K562 (cell line): Measurements from ENCODE around the gene ZGLP1. TPM values are rescaled to one million over a fixed set of nuclear protein-coding genes. Genes with fewer than 3 reads are reported as not detected.

ENCODE experiments used
- ATAC-seq: fragments of 200-7000 bp; cut with Tn5 transposase; 3 replicates; pipeline ENCODE4 v1.9.1; 2020; ENCODE audit warnings: moderate library complexity
- Bru-seq: library from RNA; stranded (reverse); fragments of 400-500 nt; gene quantifications from one replicate; lab custom pipeline; 2021; lab: Mats Ljungman, UMichigan
- BruChase-seq, 2 experiments: library from RNA; stranded (reverse); fragments of 400-500 nt; gene quantifications; one replicate each; lab custom pipeline; 2021; lab: Mats Ljungman, UMichigan
- BruUV-seq: library from RNA; stranded (reverse); fragments of 400-500 nt; replicated peaks from 2 replicates; lab custom pipeline; 2021; lab: Mats Ljungman, UMichigan
- CTCF ChIA-PET: fragments of 300-600 bp; formaldehyde crosslinking; extraction: SDS; loops from one replicate; lab custom pipeline; 2021; ENCODE audit warnings: low intra/inter-chr PET ratio; lab: Yijun Ruan, JAX
- POLR2A ChIA-PET: fragments of 300-600, 350-650 bp; sonication (Branson Sonifier 250); formaldehyde crosslinking; extraction: SDS; loops from one replicate; lab custom pipeline; 2021; ENCODE audit warnings: antibody characterized with exemption, inconsistent platforms; lab: Yijun Ruan, JAX
- DNase-seq, 4 experiments: peaks; one replicate each; pipeline versions ENCODE4 v3.0.0 to v3.0.0-alpha.2; 2011 to 2018; ENCODE audit warnings: low spot score in 3 of 4, mixed read lengths in 3 of 4; ENCODE audit errors: extremely low read depth in 1 of 4
- FAIRE-seq: peaks from 2 replicates; lab custom pipeline; 2011; peaks lifted over from hg19 to GRCh38; lab: Jason Lieb, UNC
- H2AFZ ChIP-seq: 2 replicates; pipeline ENCODE4 v1.6.0; 2011; ENCODE audit warnings: low read depth, low read length, control low read depth, inconsistent platforms
- H3K27ac ChIP-seq: fragments of 200-600 bp; 3 replicates; pipeline ENCODE4 v1.8.0; 2011; ENCODE audit warnings: low read depth, mild to moderate bottlenecking, control low read depth, inconsistent platforms, low read length, moderate library complexity, mixed read lengths; ENCODE audit errors: extremely low read depth
- H3K27me3 ChIP-seq, 2 experiments: fragments of 300-600 bp in 1 of 2; 2 replicates in 1 of 2; 3 replicates in 1 of 2; pipeline versions ENCODE4 v1.6.0 to v1.8.0; 2011; ENCODE audit warnings: inconsistent platforms in 2 of 2, low read length in 2 of 2, mild to moderate bottlenecking in 1 of 2, mixed read lengths in 1 of 2, moderate library complexity in 1 of 2; ENCODE audit not compliant: control insufficient read depth in 2 of 2, insufficient read depth in 2 of 2
- H3K36me3 ChIP-seq: fragments of 300-600 bp; 3 replicates; pipeline ENCODE4 v1.8.0; 2011; ENCODE audit warnings: mild to moderate bottlenecking, low read length, inconsistent platforms; ENCODE audit not compliant: control insufficient read depth, insufficient read depth
- H3K4me1 ChIP-seq, 2 experiments: fragments of 200-600 bp in 1 of 2; replicated peaks in 1 of 2; 2 replicates in 1 of 2; 3 replicates in 1 of 2; pipeline versions ENCODE4 v1.5.1 to v1.8.0; 2011; ENCODE audit warnings: inconsistent platforms in 2 of 2, low read length in 2 of 2, mild to moderate bottlenecking in 1 of 2, mixed read lengths in 1 of 2, moderate library complexity in 1 of 2; ENCODE audit not compliant: control insufficient read depth in 2 of 2, insufficient read depth in 2 of 2
- H3K4me2 ChIP-seq: 2 replicates; pipeline ENCODE4 v1.6.1; 2011; ENCODE audit warnings: low read length, control low read depth, inconsistent platforms, mixed read lengths; ENCODE audit not compliant: insufficient read depth
- H3K4me3 ChIP-seq: fragments of 200-600 bp; sonication (generic), shearing (Covaris generic); 2 replicates; pipeline ENCODE4 v1.5.1; 2016; ENCODE audit warnings: control low read depth, inconsistent platforms
- H3K79me2 ChIP-seq: fragments of 200-600 bp; 3 replicates; pipeline ENCODE4 v1.8.0; 2011; ENCODE audit warnings: low read length, inconsistent platforms; ENCODE audit not compliant: control insufficient read depth, insufficient read depth
- H3K9ac ChIP-seq, 2 experiments: 2 replicates each; pipeline versions ENCODE4 v1.6.0 to v1.6.1; 2011; ENCODE audit warnings: low read depth in 2 of 2, low read length in 2 of 2, control low read depth in 1 of 2, inconsistent platforms in 1 of 2, mild to moderate bottlenecking in 1 of 2, mixed read lengths in 1 of 2; ENCODE audit not compliant: insufficient read depth in 1 of 2
- H3K9me1 ChIP-seq: one replicate; pipeline ENCODE4 v1.6.0; 2011; ENCODE audit warnings: inconsistent platforms, mild to moderate bottlenecking, low read length, moderate library complexity; ENCODE audit not compliant: control insufficient read depth, insufficient read depth
- H3K9me3 ChIP-seq: replicated peaks from 2 replicates; pipeline ENCODE4 v1.5.1; 2011; ENCODE audit warnings: low read depth, low read length, inconsistent platforms; ENCODE audit not compliant: control insufficient read depth, insufficient read depth
- H4K20me1 ChIP-seq: replicated peaks from 2 replicates; pipeline ENCODE4 v1.6.1; 2011; ENCODE audit warnings: low read length, inconsistent platforms, mixed read lengths; ENCODE audit not compliant: control insufficient read depth, insufficient read depth
- KLF6 ChIP-seq: fragments of 250-450 bp; sonication (Bioruptor Pico); IDR thresholded peaks from 2 replicates; pipeline ENCODE4 v1.4.0; 2020; ENCODE audit warnings: mild to moderate bottlenecking, moderate library complexity, borderline replicate concordance
- POLR2G ChIP-seq: fragments of 200-400 bp; formaldehyde crosslinking; IDR thresholded peaks from 2 replicates; pipeline ENCODE4 v1.6.1; 2017; ENCODE audit warnings: low read depth, mild to moderate bottlenecking, antibody characterized with exemption, low read length, moderate library complexity
- WGBS: fragments of 100-300 bp; shearing (Covaris generic); methylation state at CpG from one replicate; pipeline ENCODE4 v1.1.6; 2016; ENCODE audit warnings: low coverage, mixed read lengths; ENCODE audit not compliant: insufficient coverage; ENCODE audit errors: missing lambda C conversion rate; 5-methylcytosine and 5-hydroxymethylcytosine counted together
- in situ Hi-C: fragments of 300-500 bp; cut with MboI; formaldehyde crosslinking; loops from 4 replicates; pipeline ENCODE4 v1.15.0; 2018; ENCODE audit warnings: inconsistent platforms, mixed read lengths
- intact Hi-C: fragments of 100-400 bp; cut with micrococcal nuclease; formaldehyde crosslinking; loops from 2 replicates; pipeline ENCODE4 v1.14.2; 2022
- long read RNA-seq, 3 experiments: library from polyadenylated mRNA in 2 of 3; library from RNA in 1 of 3; unstranded in 2 of 3; stranded (forward) in 1 of 3; transcript quantifications; one replicate each; pipeline ENCODE4 v2.0.0, GENCODE V29; 2019 to 2022
- polyA minus RNA-seq, 3 experiments: library from RNA; depleted of rRNA, polyadenylated mRNA; stranded (reverse); fragments of >200 nt; gene quantifications; 2 replicates each; pipeline ENCODE4 v1.2.3, GENCODE V29; 2011
- polyA plus RNA-seq, 8 experiments: library from polyadenylated mRNA; depleted of rRNA in 4 of 8; stranded (reverse) in 5 of 8; unstranded in 3 of 8; fragments of >200 nt; fragmentation: Nextera tagmentation in 2 of 8; fragmentation: Illumina TruSeq in 1 of 8; extraction: Ambion mirVana in 2 of 8; extraction: Trizol in 1 of 8; gene quantifications; 2 replicates each; pipeline versions ENCODE4 v1.2.1 to v1.2.3, GENCODE V29; 2011 to 2014; ENCODE audit warnings: inconsistent platforms in 1 of 8, missing spikeins in 1 of 8
- total RNA-seq, 7 experiments: library from RNA; depleted of rRNA in 6 of 7; stranded (reverse); fragments of >200 nt in 6 of 7; fragmentation: Illumina TruSeq in 2 of 7; extraction: Trizol in 2 of 7; gene quantifications; 2 replicates each; pipeline versions ENCODE4 v1.2.1 to v1.2.3, GENCODE V29; 2011 to 2021; ENCODE audit warnings: low replicate concordance in 1 of 7
- TF ChIP-seq, protein P1 (sequence below): sonication (generic); formaldehyde crosslinking; IDR thresholded peaks from 2 replicates; pipeline ENCODE4 v1.8.0; 2022; ENCODE audit warnings: missing genetic modification reagents, mild to moderate bottlenecking, moderate library complexity, borderline replicate concordance

ZGLP1 gene
- 4.3 and 14.7 TPM in 2 replicates for total RNA-seq (2011; cell fraction: chromatin; rRNA removed; ENCODE audit: low replicate concordance)
- 8.3 and 10.8 TPM in 2 replicates for total RNA-seq (2011; cell fraction: nucleolus; rRNA removed)
- 5.3 and 6.4 TPM in 2 replicates for total RNA-seq (2011; cell fraction: nucleoplasm; rRNA removed)
- total RNA-seq (2014; rRNA removed) (2.7 and 3.0 TPM in 2 replicates), total RNA-seq (2014; rRNA removed; fragmentation: Illumina TruSeq; extraction: Trizol) (0.64 and 0.69 TPM in 2 replicates), total RNA-seq (2015; rRNA removed; fragmentation: Illumina TruSeq; extraction: Trizol) (2.7 and 2.9 TPM in 2 replicates), total RNA-seq (2021) (3.3 and 5.8 TPM in 2 replicates), polyA plus RNA-seq (2011; rRNA removed) (2.2 and 3.2 TPM in 2 replicates), polyA plus RNA-seq (2014; fragmentation: Illumina TruSeq; extraction: Trizol) (1.5 and 1.9 TPM in 2 replicates), polyA plus RNA-seq (2014; fragmentation: Nextera tagmentation; extraction: Ambion mirVana) (under 1 TPM; 0.24 to 0.56 TPM), polyA plus RNA-seq (2014; rRNA removed) (4.5 and 5.1 TPM in 2 replicates), polyA minus RNA-seq (2011; rRNA and poly(A)+ RNA removed) (0.18 and 0.39 TPM in 2 replicates), Bru-seq, nascent RNA (percentile 43 among the genes with signal in this experiment), BruChase-seq, experiment 1, labeled RNA remaining after a 2-hour chase (percentile 51 among the genes with signal in this experiment), BruChase-seq, experiment 2, labeled RNA remaining after a 6-hour chase (percentile 59 among the genes with signal in this experiment)
- 2.2 and 3.4 TPM in 2 replicates for polyA plus RNA-seq (2011; cell fraction: cytosol; rRNA removed)
- polyA plus RNA-seq (2011; cell fraction: nucleus; rRNA removed), result 9.0 and 17.2 TPM in 2 replicates
- 3.3 and 8.0 TPM in 2 replicates for polyA plus RNA-seq (2012)
- polyA minus RNA-seq (2011; cell fraction: cytosol; rRNA and poly(A)+ RNA removed), result 1.0 and 2.0 TPM in 2 replicates
- 1.1 and 1.3 TPM in 2 replicates for polyA minus RNA-seq (2011; cell fraction: nucleus; rRNA and poly(A)+ RNA removed)
- long read RNA-seq, experiment 1, partial matches to known transcripts, result 1 of 5 reads
- long read RNA-seq, experiment 1, other reads (novel, unspliced or antisense), result 3 of 5 reads
- long read RNA-seq, experiment 2, result 0 reads
- long read RNA-seq, experiment 3, result 0 reads

DNA sequence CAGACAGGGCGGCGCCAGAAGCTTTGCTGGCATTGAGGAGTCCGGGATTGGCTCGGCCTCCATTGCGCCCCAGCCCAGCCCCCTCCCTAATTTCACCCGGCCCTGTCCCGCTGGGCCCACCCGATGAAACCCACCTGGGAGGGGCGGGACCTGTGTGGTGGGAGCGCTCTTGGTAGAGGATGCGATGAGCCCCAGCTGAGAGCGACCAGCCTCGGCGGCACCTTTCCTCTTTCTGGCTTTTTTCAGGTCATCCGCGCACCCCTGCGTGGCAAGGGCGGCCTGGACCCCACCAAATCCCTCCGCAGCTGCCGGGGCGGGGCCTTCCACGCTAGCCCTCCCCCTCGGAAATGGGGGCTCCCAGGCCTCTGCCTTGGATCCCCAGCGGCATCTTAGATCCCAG, at the start of gene ZGLP1:
Gene ZGLP1, minus strand, starts transcription at position 393 of the 400 bp plus-strand sequence.
- Histone ChIP-seq H3K27me3 (no peaks in the 10 kb centered on the region), H3K27ac (no peak within 1 kb of the TSS), H3K36me3 (peaks cover 37% of the 10 kb centered on the region; the same call in 1 of the 3 replicates), H3K9me3 (no peaks in the 10 kb centered on the region), H3K4me1 (peaks cover 18 to 47% of the 10 kb centered on the region in 2 experiments; a peak in 4 of 5 replicates), H3K79me2 (peaks cover 7% of the 10 kb centered on the region; the same call in 2 of the 3 replicates), H3K9ac (peak within 1 kb of the TSS in 1 of 2 experiments; percentile 70; a peak in 2 of 4 replicates), H3K4me3 (no peak within 1 kb of the TSS), H4K20me1 (no peaks in the 10 kb centered on the region), H2AFZ (no peak within 1 kb of the TSS), H3K4me2 (no peak within 1 kb of the TSS), H3K9me1 (no peaks in the 10 kb centered on the region)
- intact Hi-C loops (no loop called here), in situ Hi-C loops (no loop called here)
- no TSS peak for BruUV-seq
- TF ChIP-seq POLR2G (peak; percentile 33), KLF6 (no peak)
- TF ChIP-seq, protein P1, sequence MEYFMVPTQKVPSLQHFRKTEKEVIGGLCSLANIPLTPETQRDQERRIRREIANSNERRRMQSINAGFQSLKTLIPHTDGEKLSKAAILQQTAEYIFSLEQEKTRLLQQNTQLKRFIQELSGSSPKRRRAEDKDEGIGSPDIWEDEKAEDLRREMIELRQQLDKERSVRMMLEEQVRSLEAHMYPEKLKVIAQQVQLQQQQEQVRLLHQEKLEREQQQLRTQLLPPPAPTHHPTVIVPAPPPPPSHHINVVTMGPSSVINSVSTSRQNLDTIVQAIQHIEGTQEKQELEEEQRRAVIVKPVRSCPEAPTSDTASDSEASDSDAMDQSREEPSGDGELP (CRISPR knock-in tag), result no peak
- DNase-seq (no peak), FAIRE-seq (no peak), ATAC-seq (no peak)
- POLR2A ChIA-PET, result interaction anchor here (1.7 kb wide), 1 partner anchor 11 kb away, joined by 4 read pairs; no protein-coding TSS in a partner anchor
- 96% methylated on average over 14 of the region's 24 CpGs for WGBS
- CTCF ChIA-PET, result no interaction called here
